ENCODE measurements around the gene AOC1.

DNA sequence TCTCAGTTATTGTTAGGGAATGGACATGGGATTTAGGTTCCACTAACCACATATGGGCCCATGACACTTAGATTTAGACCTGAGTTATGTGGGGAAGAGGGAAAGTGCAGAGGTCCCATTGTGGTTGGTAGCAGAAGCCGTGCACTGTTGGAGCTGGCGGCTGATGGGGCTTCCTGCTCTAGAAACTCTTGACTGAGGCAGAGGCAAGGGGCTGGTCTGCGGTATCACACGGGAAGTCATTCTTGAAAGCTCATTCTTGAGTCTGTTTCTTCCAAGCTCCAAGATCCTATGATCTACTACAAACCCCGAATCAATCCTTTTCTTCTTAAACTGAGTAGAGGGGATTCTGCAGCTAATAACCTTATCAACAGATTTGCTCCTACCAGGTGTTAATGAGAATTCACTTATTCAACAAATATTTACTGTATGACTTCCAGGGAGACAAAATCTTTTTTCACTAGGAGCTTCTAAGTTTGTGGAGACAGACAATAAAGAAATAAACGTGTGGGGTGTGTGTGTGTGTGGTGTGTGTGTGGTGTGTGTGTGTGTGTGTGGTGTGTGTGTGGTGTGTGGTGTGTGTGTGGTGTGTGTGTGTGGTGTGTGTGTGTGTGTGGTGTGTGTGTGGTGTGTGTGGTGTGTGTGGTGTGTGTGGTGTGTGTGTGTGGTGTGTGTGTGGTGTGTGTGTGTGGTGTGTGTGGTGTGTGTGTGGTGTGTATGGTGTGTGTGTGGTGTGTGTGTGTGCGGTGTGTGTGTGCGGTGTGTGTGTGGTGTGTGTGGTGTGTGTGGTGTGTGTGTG lies 57.1 kb downstream of the AOC1 start:
- no peak for TF ChIP-seq SUZ12 (IDR thresholded peaks at IDR 0.05; ENCODE audit: extremely low read depth, insufficient read depth, insufficient read length)
- TF ChIP-seq YY1 (IDR thresholded peaks at IDR 0.05; ENCODE audit: insufficient read depth, insufficient read length): no peak
- no peak for TF ChIP-seq ZNF274 (IDR thresholded peaks at IDR 0.05; ENCODE audit: low read depth, low read length)

All from NT2/D1 (cell line).